Activated T-helper 1 cell treated with anti-CD3 and anti-CD28 coated beads, Interleukin-12 subunit alpha, Interleukin-12 subunit beta, Interleukin-2, Interleukin-4 antibody, amounts not matched to agents 30 ng/mL and 10 ng/mL and 1 ng/mL, durations not matched to agents 14 hours and 24 hours and 36 hours (primary cell): ENCODE data around the gene MAP3K5. TPM values are rescaled to one million over a fixed set of nuclear protein-coding genes. Genes with fewer than 3 reads are reported as not detected.

ENCODE experiments used
- DNase-seq: peaks from one replicate; pipeline ENCODE4 v3.0.0; 2021; ENCODE audit warnings: low spot score
- H3K27ac Mint-ChIP-seq: one replicate; pipeline ENCODE4 v1.8.0; 2021; ENCODE audit warnings: mild to moderate bottlenecking, mixed read lengths
- H3K27me3 Mint-ChIP-seq: one replicate; pipeline ENCODE4 v1.8.0; 2022; ENCODE audit warnings: mild to moderate bottlenecking, moderate library complexity, mixed read lengths; ENCODE audit not compliant: insufficient read depth
- H3K36me3 Mint-ChIP-seq: one replicate; pipeline ENCODE4 v1.8.0; 2021; ENCODE audit warnings: low read depth, mixed read lengths
- H3K4me1 Mint-ChIP-seq: one replicate; pipeline ENCODE4 v1.8.0; 2021; ENCODE audit warnings: low read depth, mixed read lengths
- H3K4me3 Mint-ChIP-seq: one replicate; pipeline ENCODE4 v1.8.0; 2021; ENCODE audit warnings: mild to moderate bottlenecking, moderate library complexity, mixed read lengths
- H3K9me3 Mint-ChIP-seq: one replicate; pipeline ENCODE4 v1.8.0; 2021; ENCODE audit warnings: mixed read lengths
- intact Hi-C: fragments of 100-400 bp; cut with micrococcal nuclease; formaldehyde crosslinking; loops from one replicate; pipeline ENCODE4 v1.15.1; 2024
- total RNA-seq: library from RNA; stranded (reverse); gene quantifications from 2 replicates; pipeline ENCODE4 v1.2.3, GENCODE V29; 2022

MAP3K5 gene
- total RNA-seq, 1 donor from 2014 or later: 12.2 TPM

DNA sequence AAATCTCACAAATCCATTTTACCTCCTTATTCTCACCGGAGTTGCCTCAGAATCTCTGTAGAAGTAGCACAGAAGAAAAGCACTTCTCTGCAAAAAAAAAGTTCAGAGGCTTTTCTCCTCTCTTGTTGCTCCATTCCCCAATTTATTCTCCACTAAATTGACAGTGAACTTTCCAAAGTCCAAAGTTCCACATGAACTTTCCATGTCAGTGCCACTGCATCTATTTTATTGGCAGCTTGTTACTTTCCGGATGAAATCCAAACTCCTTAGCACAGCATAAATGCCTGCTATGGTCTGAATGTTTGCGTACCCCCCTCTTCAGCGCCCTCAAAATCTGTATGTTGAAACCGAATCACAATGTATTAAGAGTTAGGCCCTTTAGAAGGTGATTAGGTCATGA, 165.1 kb downstream of the MAP3K5 start:
- intact Hi-C loops: no loop called here
- no peaks in the 10 kb centered on the region for H3K9me3 Mint-ChIP-seq
- H3K27me3 Mint-ChIP-seq: no peaks in the 10 kb centered on the region
- H3K4me1 Mint-ChIP-seq: peaks cover 5% of the 10 kb centered on the region
- H3K4me3 Mint-ChIP-seq: no peak overlapping the region
- DNase-seq: no peak
- no peak overlapping the region for H3K27ac Mint-ChIP-seq
- peaks cover 44% of the 10 kb centered on the region for H3K36me3 Mint-ChIP-seq

DNA sequence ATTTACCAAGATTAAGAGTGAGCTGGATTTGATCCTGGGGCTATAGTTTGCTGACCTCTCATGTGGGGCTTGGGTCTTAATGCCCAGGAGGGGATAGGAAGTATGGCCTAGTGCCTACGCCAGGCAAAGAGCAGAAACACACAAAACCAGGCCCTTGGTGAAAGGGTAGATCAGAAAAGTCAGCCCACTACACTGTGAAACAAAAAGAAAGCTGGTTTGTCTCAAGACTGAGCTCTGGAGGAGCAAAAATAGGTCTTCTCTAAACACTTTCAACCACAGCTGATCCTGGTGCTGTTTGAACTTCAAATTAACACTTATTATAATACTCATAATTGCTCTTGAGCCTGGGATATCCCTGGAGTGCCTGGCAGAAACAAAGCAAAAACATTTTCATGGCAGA, 167.0 kb downstream of the MAP3K5 start:
- Mint-ChIP-seq H3K4me1 (peaks cover 5% of the 10 kb centered on the region), H3K36me3 (peaks cover 44% of the 10 kb centered on the region), H3K4me3 (no peak overlapping the region), H3K27ac (no peak overlapping the region), H3K9me3 (no peaks in the 10 kb centered on the region), H3K27me3 (no peaks in the 10 kb centered on the region)
- intact Hi-C loops: no loop called here
- no peak for DNase-seq

DNA sequence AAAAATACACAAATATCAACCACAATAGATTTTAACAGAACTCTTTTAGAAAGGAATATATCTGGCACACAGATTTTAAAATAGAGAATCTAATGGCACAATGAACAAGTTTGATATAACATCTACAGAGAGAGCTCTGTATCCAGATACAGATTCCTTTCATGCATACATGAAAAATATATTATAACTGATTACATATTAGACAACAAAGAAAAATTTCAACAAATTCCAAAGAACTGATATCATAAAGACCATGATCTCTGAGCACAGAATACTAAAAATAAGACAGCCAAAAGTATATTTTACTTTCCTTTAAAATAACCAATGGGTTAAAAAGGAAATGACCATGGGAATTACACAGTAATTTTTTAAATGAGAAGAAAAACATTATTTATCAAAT, 167.9 kb downstream of the MAP3K5 start:
- intact Hi-C loops: no loop called here
- H3K27ac Mint-ChIP-seq: no peak overlapping the region
- H3K9me3 Mint-ChIP-seq: no peaks in the 10 kb centered on the region
- no peaks in the 10 kb centered on the region for H3K27me3 Mint-ChIP-seq
- no peak overlapping the region for H3K4me3 Mint-ChIP-seq
- no peak for DNase-seq
- peaks cover 5% of the 10 kb centered on the region for H3K4me1 Mint-ChIP-seq
- H3K36me3 Mint-ChIP-seq: peaks cover 45% of the 10 kb centered on the region

DNA sequence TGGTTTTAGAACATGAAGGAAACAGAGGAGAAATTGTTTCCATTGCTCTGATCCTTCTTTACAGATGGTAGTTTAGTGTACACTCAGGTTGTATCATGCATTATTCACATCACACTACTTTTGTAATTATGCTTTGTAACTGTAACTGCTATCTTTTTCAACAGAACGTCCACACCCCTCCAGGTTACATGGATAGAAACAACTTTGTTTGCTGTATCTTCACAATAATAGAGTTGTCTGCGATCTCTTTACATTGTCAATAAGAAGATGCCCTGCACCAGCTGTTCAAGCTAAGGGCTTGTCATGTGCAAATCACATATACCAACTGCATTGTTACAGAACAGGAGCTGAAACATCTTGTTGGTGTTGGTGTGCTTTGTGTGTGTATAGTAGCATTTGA, 174.2 kb downstream of the MAP3K5 start:
- DNase-seq: no peak
- Mint-ChIP-seq H3K36me3 (peaks cover 46% of the 10 kb centered on the region), H3K9me3 (no peaks in the 10 kb centered on the region), H3K27ac (no peak overlapping the region), H3K4me1 (no peaks in the 10 kb centered on the region), H3K27me3 (no peaks in the 10 kb centered on the region), H3K4me3 (no peak overlapping the region)
- intact Hi-C loops: no loop called here

DNA sequence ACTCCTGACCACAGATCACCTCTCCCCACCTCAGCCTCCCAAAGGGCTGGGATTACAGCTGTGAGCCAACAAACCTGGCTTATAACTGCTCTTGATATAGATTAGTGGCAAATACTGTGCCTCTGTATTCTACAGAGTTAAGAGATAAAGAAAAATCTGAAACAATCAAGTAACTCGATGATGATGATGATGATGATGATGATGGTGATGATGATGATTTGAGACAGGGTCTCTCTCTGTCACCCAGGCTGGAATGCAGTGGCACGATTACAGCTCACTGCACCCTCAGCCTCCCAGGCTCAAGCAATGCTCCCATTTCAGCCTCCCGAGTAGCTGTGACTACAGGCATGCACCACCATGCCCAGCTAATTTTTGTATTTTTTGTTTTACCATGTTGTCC, 175.8 kb downstream of the MAP3K5 start:
- Mint-ChIP-seq H3K4me3 (no peak overlapping the region), H3K36me3 (peaks cover 42% of the 10 kb centered on the region), H3K27me3 (no peaks in the 10 kb centered on the region), H3K27ac (no peak overlapping the region), H3K9me3 (no peaks in the 10 kb centered on the region), H3K4me1 (no peaks in the 10 kb centered on the region)
- intact Hi-C loops: no loop called here
- DNase-seq: no peak

DNA sequence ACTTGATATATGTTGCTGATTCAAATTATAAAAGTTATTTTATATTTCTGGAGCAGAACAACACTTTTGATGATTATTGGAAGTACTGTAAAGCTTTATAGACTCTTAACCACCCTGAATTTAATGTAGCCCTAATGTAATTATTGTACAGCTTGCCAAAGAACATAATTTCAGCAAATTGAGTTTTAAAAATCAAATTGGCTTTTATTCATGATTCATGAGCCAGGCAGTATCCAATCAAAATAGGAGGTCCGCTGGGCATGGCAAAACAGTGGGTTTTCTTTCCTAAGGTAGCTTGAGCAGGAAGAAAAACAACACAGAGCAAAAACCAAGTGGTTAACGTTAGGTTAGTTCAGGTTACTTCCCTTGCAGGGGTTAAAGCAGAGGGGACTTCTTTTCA, 177.3 kb downstream of the MAP3K5 start:
- Mint-ChIP-seq H3K4me3 (no peak overlapping the region), H3K36me3 (peaks cover 43% of the 10 kb centered on the region), H3K27ac (no peak overlapping the region), H3K4me1 (peaks cover 7% of the 10 kb centered on the region), H3K9me3 (no peaks in the 10 kb centered on the region), H3K27me3 (no peaks in the 10 kb centered on the region)
- DNase-seq: no peak
- intact Hi-C loops: no loop called here

DNA sequence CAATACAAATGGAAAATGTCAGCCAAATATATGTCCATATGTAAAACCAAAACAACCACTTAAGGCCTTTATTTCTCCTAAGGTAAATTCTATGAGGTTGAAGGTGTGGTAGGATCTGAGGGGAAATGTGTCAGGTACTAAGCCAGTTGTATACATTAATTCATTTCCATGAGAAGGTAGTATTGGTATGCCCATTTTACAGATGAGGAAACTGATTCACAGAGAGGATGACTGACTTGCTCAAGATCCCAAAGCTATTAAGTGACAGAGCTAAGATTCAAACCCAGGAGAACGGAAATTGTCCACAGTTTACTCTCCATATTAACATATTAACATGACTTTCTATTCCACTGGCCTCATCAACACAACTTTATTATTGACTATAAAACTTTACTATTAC, 177.9 kb downstream of the MAP3K5 start:
- peaks cover 41% of the 10 kb centered on the region for H3K36me3 Mint-ChIP-seq
- intact Hi-C loops: no loop called here
- peaks cover 12% of the 10 kb centered on the region for H3K4me1 Mint-ChIP-seq
- H3K4me3 Mint-ChIP-seq: no peak overlapping the region
- no peaks in the 10 kb centered on the region for H3K27me3 Mint-ChIP-seq
- no peak for DNase-seq
- no peak overlapping the region for H3K27ac Mint-ChIP-seq
- H3K9me3 Mint-ChIP-seq: no peaks in the 10 kb centered on the region

DNA sequence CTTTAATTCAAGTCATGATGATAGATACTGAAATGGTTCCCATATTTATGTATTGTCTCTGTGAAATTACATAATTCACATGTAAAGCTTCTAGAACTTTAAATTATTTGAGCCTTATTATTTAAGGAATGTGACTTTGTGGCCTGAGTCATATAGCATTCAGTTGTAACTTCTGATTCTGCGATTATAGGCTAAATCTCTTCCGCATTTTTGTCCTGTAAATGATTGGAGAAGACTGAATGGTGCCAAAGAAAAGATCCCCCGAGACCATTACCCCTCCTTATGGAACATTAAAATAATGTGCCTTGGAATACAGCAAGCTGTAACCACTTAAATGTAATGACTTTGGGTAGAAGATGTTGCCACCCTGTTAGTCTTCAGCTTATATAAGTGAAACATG, 178.8 kb downstream of the MAP3K5 start:
- Mint-ChIP-seq H3K4me1 (peaks cover 19% of the 10 kb centered on the region), H3K27ac (no peak overlapping the region), H3K4me3 (no peak overlapping the region), H3K27me3 (no peaks in the 10 kb centered on the region), H3K9me3 (no peaks in the 10 kb centered on the region), H3K36me3 (peaks cover 33% of the 10 kb centered on the region)
- intact Hi-C loops: no loop called here
- DNase-seq: no peak

DNA sequence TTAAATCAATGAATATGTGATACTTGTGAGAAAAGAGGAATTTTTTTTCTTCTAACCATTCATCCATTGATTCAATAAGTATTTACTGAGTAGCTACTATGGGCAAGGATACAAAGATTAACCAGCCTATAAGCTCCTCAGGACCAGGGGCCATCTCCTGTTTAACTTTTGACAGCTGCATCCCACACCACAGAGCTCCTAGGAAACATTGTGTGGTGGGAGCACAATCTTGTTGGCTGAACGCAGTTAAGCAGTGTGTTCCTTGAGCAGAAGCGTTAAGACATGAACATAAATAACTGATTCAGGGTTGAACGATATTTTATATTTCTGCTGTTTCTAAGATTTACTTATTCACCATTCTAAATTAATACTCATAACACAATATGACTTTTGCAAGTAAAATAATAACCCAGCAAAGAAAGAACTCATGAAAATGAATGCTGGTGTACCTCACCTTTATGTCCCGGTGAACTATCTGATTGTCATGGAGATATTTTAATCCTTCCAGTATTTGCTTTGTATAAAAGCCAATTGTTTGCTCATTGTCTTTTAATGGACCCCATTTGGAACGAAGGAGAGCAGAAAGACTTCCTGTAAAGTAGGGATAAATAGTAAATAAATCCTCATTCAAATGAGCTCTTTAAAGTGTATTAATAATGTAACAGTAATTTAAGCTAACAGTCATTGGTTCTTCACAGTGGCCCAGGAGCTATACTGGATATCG, 179.4 kb downstream of the MAP3K5 start:
- no peak for DNase-seq
- no peaks in the 10 kb centered on the region for H3K27me3 Mint-ChIP-seq
- peaks cover 25% of the 10 kb centered on the region for H3K4me1 Mint-ChIP-seq
- intact Hi-C loops: no loop called here
- H3K9me3 Mint-ChIP-seq: no peaks in the 10 kb centered on the region
- H3K27ac Mint-ChIP-seq: no peak overlapping the region
- peaks cover 31% of the 10 kb centered on the region for H3K36me3 Mint-ChIP-seq
- H3K4me3 Mint-ChIP-seq: no peak overlapping the region

DNA sequence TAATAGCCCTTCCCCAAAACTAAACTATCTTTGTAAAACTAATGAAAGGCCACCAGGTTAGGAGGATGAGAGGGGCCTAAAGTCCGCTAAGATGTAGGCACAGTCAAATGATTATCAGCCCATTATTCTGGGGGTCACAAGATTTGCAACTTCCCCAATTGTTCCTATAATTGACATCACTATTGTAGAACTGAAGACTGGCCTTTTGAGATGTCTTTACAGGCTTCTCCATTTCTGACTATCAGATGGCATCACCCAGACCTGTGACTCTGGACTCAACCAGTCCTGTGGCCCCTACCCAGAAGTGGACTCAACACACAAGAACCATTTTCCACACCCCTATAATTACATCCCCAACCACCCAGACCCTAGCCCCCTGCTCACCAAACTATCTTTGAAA, 180.5 kb downstream of the MAP3K5 start:
- Mint-ChIP-seq H3K27me3 (no peaks in the 10 kb centered on the region), H3K9me3 (no peaks in the 10 kb centered on the region), H3K4me1 (peaks cover 28% of the 10 kb centered on the region), H3K36me3 (peaks cover 29% of the 10 kb centered on the region), H3K4me3 (no peak overlapping the region), H3K27ac (no peak overlapping the region)
- intact Hi-C loops: no loop called here
- DNase-seq: no peak

DNA sequence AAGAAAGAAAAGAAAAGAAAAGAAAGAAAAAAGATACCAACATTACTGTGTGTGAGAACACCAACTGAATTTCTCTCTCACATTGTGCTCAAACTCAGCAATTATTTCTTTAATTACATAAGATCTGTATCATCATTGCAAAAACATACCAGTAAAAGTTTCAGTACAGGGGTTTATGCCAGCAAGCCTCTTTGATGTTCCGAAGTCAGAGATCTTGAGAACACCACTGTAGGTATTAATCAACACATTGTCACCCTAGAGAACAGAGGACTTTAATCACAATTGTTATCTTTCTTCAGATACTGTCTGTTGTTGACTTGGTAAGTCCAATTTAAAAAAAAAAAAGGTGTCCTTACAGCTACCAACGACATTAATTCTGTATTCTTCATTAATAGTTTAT, 181.1 kb downstream of the MAP3K5 start:
- H3K4me1 Mint-ChIP-seq: peaks cover 28% of the 10 kb centered on the region
- H3K4me3 Mint-ChIP-seq: no peak overlapping the region
- H3K27ac Mint-ChIP-seq: no peak overlapping the region
- H3K27me3 Mint-ChIP-seq: no peaks in the 10 kb centered on the region
- intact Hi-C loops: no loop called here
- DNase-seq: no peak
- H3K36me3 Mint-ChIP-seq: peaks cover 29% of the 10 kb centered on the region
- H3K9me3 Mint-ChIP-seq: no peaks in the 10 kb centered on the region

DNA sequence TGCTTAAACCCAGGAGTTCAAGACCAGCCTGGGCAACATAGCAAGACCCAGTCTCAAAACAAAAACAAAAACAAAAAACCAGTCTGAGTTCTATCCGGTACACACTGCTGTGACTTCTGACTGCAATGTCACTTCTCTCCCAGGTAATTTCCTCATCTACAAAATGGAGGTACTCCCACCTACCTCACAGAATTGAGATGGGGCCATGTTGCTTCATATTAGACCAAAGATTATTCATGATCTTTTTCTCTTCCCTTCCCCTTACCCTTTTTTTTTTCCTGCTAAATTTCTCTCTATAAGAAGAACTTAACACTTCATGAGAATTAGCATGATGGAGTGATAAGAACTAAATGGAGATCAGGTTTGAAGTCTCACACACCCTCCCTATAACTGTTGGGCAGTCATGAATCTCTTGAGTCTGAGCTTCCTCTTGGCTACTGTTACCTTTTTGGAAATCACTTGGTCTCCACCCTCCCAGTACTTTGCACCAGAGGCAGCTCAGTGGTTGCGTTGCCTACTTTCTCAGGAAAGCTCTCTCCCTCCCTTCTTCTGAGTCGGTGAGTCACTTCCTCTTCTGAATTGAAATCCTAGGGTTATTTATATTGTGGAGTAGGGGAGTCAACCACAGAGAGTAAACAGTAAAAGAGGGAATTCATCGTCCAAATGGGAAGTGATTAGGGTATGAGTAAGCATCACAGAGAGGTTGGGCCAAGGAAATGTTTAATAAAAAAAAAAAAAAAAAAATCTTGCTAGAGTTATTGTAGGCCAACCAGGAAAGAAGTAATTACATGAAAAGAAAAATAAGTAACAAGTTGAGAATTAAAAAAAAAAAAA, 182.2 kb downstream of the MAP3K5 start:
- H3K4me3 Mint-ChIP-seq: peak overlapping the region; percentile 20

DNA sequence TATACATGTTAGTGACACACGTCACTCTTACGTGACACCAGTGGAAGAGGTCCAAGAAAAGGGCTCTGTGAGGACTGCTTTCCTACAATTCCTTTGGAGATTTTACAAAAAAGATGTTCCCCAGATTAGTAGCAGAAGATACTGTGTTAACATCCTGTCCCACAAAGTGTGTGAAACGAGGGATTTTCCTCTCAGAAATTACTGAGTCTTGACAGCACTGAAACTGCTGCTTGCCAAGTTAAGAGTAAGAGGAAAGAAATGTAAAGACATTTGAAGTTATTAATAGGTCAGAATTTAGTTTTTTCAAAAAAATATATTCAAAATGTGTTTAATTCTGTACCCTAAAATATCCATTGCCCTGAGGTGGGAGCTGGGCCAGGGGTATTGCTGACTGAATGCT, 183.3 kb downstream of the MAP3K5 start:
- peaks cover 28% of the 10 kb centered on the region for H3K4me1 Mint-ChIP-seq
- no peak overlapping the region for H3K27ac Mint-ChIP-seq
- no peak overlapping the region for H3K4me3 Mint-ChIP-seq
- H3K27me3 Mint-ChIP-seq: no peaks in the 10 kb centered on the region
- H3K9me3 Mint-ChIP-seq: no peaks in the 10 kb centered on the region
- DNase-seq: no peak
- H3K36me3 Mint-ChIP-seq: peaks cover 34% of the 10 kb centered on the region
- intact Hi-C loops: loop anchor here (1.0 to 10.0 kb wide), 5 partner anchors 15 to 316 kb away; partner anchors contain the start of gene SLC35D3

More for the DNA sequence above, 182.2 kb downstream of the MAP3K5 start:
- Mint-ChIP-seq H3K27me3 (no peaks in the 10 kb centered on the region), H3K36me3 (peaks cover 33% of the 10 kb centered on the region), H3K9me3 (no peaks in the 10 kb centered on the region), H3K27ac (peak overlapping the region; percentile 61), H3K4me1 (peaks cover 28% of the 10 kb centered on the region)
- intact Hi-C loops: loop anchor here (10.0 kb wide), 1 partner anchor 315 kb away; the partner anchor contains the start of gene SLC35D3
- peak; percentile 3 for DNase-seq
